ENCODE data around the gene USP40.

DNA sequence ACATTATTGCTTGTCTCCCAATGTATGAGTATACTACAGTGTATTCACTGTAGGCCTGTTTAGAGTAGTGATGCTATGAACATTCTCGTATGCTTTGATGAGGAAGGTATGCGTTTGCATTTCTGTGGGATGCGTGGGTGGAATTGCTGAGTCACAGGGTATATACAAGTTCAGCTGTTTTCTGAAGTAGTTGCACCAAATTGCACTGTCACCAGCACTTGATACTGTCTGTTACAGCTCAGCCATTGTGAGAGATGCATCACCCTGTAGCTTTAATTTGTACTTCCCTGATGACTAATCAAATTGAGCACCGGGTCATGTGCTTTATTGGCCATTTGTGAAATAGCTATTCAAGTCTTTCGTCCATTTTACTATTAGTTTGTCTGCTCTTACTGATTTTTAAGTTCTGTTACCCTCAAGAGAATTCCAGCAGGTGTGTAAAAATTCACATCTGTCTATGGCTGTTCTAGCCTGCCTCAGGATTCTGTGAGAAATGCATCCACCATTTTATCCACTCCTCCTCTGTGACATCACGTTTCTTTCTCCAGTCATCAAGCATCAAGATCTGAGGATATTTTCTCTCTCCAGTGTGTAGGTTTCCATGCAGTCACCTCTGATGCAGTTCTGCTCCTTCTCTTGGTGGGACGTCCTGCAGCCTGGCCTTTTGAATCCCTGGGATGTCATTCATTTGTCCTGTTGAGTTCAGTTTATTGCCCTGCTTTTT, 139.8 kb downstream of the USP40 start:
- no peak for TF ChIP-seq CTCF (IDR thresholded peaks at IDR 0.05; ENCODE audit: poor library complexity)
- no peak for TF ChIP-seq EZH2 (IDR thresholded peaks at IDR 0.05; ENCODE audit: borderline replicate concordance)
